ENCODE data around the gene SLC25A14. TPM values are rescaled to one million over a fixed set of nuclear protein-coding genes. Genes with fewer than 3 reads are reported as not detected.
"Not testable (repeated sequence)": the region's sequence is repeated elsewhere in the genome, so short reads cannot be mapped to it uniquely, and the experiment has no call there.

The SLC25A14 gene
- total RNA-seq, result 10.9 and 11.1 TPM in 2 replicates

DNA sequence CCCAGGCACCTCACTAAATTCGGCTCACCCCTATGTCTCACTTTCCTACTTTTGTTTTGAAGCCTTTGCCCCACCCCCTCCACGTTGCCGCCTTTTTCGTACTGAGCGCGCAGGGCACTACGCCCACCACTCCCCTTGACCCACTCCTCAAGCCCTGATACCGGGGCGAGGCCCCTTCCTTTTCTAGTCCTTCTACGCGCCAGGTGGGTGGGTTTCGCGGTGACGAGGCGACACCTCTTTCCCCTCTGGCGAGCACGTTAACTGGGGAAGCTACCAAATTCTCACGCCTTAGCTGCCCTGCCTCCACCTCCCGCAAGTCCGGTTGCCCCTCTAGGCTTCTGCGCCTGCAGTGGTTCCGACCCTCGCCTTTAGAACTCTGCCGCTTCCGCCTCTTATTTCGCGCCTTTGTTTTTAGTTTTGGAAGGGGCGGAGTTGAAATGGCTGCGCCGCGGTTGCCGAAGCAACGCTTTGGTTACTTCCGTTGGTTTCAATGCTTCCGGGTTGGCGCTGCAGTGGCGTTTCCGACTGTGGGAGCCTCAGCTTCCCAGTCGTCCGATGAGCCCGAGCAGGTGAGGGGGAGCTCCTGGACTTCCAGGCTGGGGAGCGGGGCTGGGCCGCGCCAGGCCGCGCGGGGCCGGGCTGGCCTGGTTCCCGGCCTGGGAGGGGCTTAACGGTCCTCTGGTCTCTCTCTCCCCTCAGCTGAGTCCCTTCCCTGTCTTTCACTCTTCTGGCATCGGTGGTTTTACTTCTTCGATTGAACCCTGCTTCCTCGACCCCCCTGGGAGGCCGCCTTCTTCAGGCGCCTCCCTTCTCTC is at the start of gene SLC25A14:
Gene SLC25A14, plus strand, starts transcription at position 512 of the 815 bp plus-strand sequence. CDS start 360 bp downstream, outside the sequence.
- no peak for DNase-seq (ENCODE audit: extremely low read depth, low read depth, low spot score)

- DNase-seq (ENCODE audit: extremely low read depth, low read depth, low spot score), result no peak
These were observed 44.0 kb upstream of the SLC25A14 start for GRCh38 chrX:130295519-130296296.

- no peak for DNase-seq (ENCODE audit: extremely low read depth, low read depth, low spot score)
These were observed 43.4 kb upstream of the SLC25A14 start for GRCh38 chrX:130296297-130296678.

- no peak for DNase-seq (ENCODE audit: extremely low read depth, low read depth, low spot score)
These were observed 43.0 kb upstream of the SLC25A14 start for GRCh38 chrX:130296743-130297142.

- no peak for DNase-seq (ENCODE audit: extremely low read depth, low read depth, low spot score)
These were observed 40.3 kb upstream of the SLC25A14 start for GRCh38 chrX:130299279-130300009.

GRCh38 chrX:130300010-130300282 is 39.8 kb upstream of the SLC25A14 start:
- DNase-seq (ENCODE audit: extremely low read depth, low read depth, low spot score), result no peak

DNA sequence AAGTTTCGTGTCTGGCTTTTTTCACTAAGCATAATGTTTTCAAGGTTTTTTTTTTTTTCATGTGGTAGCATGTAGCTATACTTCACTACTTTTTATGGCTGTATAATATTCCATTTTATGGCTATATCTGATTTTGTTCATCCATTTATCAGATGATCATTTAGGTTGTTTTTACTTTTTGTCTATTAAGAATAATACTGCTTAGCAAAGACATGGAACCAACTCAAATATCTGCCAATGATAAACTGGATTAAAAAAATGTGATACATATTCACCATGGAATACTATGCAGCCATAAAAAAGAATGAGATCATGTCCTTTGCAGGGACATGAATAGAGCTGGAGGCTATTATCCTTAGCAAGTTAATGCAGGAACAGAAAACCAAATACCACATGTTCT is 38.3 kb upstream of the SLC25A14 start:
- no peak for DNase-seq (ENCODE audit: extremely low read depth, low read depth, low spot score)

DNA sequence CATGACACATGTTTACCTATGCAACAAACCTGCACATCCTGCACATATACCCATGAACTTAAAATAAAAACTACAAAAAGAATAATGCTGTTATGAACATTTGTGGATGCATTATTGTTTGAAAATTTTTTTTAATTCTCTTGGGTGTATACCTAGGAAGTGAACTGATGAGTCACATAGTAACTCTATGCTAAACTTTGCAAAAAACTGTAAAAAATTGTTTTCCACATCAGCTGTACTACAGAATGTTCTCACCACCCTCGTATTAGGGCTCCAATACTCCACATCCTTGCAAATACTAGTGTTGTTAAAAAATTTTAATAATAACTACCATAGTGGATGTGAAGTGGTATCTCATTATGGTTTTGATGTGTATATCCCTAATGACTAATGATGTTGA is 37.7 kb upstream of the SLC25A14 start:
- no peak for DNase-seq (ENCODE audit: extremely low read depth, low read depth, low spot score)

DNA sequence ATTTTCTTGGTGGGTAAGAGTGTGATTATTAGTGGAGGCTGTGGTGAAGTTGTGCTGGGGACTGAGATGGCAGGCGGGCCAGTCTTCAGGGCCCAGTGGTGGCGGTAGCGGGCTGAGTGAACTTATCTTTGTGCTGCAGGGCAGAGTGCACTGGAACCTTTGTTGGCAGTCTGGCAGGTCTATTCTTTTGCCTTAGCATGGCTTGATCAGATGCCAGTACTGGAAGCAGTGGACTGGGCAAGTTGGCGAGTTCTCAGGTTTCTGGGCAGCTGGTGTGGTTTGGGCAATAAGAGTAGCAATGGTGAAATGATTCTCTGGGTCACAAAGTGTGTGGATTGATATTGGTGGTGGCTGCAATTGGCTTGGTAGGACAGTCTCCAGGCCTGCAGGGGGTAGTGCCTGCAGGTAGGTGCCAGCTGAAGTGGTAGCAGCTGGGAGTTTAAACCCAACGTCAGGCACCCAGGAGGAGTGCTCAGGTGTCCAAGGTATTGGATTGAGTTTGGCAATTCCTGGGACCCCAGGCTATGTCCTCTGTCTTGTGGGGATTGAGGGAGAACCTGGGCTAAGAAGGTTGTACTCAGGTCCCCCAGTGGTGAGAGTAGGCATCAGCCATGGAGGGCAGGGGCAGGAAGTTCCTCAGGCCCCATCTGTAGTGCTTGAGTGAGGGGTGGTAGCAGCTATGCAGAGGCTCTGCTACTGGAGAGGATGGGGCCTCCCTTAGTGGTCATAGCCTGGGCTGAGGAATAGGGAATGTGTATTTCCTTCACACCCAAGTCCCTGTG is 34.9 kb upstream of the SLC25A14 start:
- DNase-seq (ENCODE audit: extremely low read depth, low read depth, low spot score), result no peak

- DNase-seq (ENCODE audit: extremely low read depth, low read depth, low spot score), result not testable (repeated sequence)
These were observed 19.8 kb upstream of the SLC25A14 start for GRCh38 chrX:130319886-130320285.

- no peak for DNase-seq (ENCODE audit: extremely low read depth, low read depth, low spot score)
These were observed 18.2 kb upstream of the SLC25A14 start for GRCh38 chrX:130321550-130321949.

GRCh38 chrX:130330146-130330545 is 9.6 kb upstream of the SLC25A14 start:
- no peak for DNase-seq (ENCODE audit: extremely low read depth, low read depth, low spot score)

DNA sequence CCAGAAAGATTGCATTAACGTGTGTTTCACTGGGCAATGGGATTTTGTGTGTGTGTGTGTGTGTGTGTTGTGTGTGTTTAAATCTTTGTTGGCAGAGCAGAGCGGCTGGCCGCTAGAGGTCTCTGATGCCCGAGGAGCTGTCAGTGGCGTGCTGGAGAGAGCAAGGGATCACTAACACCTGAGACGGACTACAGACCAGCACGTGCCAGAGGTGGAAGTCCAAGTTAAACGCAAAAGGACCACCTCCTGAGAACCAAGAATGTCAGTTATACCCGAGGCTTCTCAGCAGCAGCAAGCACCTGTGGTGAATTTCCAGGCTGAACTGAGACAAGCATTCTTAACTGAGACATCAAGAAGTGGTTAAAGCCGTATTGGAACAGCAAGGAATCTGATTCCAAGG is 9.0 kb upstream of the SLC25A14 start:
- DNase-seq (ENCODE audit: extremely low read depth, low read depth, low spot score), result no peak

DNA sequence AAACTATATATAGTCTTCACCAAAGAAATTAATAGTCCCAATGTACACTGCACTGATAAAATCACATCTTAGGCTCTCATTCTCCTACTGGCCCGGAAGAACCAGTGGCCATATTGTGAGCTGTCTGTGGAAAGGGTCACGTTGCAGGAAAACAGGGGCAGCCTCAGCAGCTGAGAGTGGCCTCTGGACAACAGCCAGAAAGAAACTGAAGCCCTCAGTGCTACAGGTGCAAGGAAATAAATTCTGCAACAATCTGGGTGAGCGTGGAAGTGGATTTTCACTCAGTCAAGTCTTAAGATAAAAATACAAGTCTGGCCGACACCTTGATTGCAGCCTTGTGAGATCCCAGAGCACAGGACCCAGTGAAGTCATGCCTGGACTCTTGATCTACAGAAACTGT is 3.2 kb upstream of the SLC25A14 start:
- DNase-seq (ENCODE audit: extremely low read depth, low read depth, low spot score), result no peak

DNA sequence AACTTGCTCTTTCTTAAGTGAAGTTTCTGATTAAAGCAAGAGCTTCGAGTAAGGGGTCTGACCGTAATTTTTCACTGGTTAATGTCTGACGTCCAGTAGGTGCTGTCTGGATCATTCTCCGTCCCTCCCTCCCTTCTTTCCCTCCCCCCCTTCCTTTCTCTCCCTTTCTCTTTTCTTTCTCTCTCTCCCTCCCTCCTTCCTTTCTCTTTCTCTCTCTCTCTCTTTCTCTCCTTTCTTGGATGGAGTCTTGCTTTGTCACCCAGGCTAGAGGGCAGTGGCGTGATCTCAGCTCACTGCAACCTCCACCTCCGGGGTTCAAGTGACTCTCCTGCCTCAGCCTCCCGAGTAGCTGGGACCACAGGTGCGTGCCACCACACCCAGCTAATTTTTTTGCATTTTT is 850 bp upstream of the SLC25A14 start:
- DNase-seq (ENCODE audit: extremely low read depth, low read depth, low spot score), result not testable (repeated sequence)

DNA sequence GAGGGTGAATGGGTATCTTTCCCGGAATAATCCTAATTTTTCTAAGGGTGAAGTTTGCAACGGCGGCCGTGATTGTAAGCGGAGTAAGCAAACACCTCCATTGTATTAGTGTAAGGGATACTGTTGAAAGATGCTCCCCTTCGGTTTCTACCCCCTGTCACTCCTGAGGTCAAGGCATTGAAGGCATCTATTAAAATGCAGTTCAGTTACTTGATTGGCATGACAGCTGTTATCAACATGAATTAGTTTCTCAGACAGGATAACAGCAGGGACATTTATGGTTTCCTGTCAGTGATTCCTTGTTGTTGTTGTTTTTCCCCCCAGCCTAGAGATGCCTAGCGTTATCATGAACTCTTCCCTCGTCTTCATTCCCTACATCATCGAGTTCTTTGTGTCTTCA is 552 bp downstream of the SLC25A14 start:
- no peak for DNase-seq (ENCODE audit: extremely low read depth, low read depth, low spot score)

DNA sequence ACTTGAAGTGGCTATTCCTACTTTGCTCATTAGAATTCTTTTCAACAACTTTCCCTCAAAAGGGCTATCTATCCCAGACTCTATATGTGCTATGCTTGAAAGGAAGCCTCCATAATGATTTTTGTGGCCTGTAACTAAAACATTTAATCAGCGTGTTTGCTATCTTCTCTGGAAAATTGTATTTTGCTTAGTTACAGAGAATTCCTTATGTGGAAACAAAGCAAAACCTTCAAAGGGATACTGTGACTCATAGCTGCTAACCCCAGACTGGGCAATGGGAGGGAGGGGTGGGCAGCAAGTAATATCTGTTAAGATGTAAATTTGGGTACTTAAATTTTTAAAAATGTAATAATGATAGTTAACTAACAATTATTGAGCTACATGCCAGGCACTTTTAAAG is 3.7 kb downstream of the SLC25A14 start:
- no peak for DNase-seq (ENCODE audit: extremely low read depth, low read depth, low spot score)

DNA sequence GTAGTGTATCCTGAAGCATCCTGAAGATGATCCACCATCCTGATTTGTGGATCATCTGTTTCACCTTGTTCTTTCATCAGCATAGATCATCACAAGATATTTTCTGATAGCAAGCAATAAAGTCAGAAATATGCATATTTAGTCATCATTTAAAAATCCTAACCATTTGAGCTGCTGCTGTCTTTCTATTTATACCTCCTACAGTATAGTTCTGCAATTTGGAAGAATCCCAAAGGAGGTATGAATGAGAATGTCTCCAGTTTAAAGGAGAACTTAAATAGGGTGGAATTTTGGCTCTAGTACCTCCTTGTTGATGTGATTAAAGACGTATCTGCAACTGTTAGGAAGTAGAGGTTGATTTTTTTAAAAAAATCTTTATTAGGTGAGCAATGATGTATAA is 7.6 kb downstream of the SLC25A14 start:
- no peak for DNase-seq (ENCODE audit: extremely low read depth, low read depth, low spot score)

DNA sequence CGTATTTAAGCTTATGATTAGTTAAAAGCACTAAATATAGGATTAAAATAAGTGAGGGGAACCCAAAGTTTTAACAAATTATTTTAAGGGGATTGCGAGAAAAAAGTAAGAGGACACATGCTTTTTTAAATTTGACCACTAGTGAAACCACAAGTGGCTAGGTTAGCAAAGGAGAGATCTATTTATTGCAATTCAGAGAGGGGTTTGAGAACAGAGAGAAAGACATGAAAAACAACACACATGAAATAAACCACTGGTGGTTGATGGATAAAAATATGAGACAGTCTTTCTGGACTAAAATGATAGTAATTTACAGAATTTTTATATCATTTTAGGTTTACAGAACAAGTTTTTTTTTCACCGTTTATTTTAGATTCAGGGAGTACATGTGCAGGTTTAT is 11.8 kb downstream of the SLC25A14 start:
- no peak for DNase-seq (ENCODE audit: extremely low read depth, low read depth, low spot score)

DNA sequence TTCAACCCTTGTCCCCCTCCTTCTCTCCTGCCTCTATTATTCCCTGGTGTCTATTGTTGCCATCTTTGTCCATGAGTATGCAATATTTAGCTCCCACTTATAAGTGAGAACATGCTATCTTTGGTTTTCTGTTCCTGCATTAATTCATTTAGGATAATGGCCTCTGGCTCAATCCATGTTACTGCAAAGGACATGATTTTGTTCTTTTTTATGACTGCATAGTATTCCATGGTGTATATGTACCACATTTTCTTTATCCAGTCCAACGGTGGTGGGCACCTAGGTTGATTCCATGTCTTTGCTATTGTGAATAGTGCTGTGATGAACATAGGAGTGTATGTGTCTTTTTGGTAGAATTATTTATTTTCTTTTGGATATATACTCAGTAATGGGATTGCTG is 12.3 kb downstream of the SLC25A14 start:
- DNase-seq (ENCODE audit: extremely low read depth, low read depth, low spot score), result not testable (repeated sequence)

DNA sequence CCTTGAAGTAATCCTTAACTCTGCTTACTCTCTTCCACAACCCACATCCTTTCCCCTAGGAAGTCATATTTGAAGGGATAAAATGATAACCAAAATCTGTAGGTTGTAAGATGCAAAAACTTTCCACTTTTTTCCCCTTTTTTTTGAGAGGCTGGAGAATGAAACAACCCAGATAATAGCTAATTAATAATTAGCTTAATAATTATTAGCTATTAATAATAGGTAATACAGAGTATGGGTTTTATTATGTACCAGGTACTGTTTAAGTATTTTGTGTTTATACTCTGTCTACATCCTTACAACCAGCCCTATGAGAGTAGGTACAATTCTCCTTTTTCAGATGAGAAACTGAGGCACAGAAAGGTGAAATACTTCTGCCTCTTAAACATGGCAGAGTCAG is 36.4 kb downstream of the SLC25A14 start:
- no peak for DNase-seq (ENCODE audit: extremely low read depth, low read depth, low spot score)
